ENCODE data around the gene AMDHD2.

The AMDHD2 gene

GRCh38 chr16:2518823-2519710, 1.1 kb upstream of the AMDHD2 start:
- in situ Hi-C loops (cut with HindIII; ENCODE audit: low sequenced_read_pairs), result no loop called here
- no peak for DNase-seq (ENCODE audit: low read depth, low spot score)
- no peak for TF ChIP-seq CTCF (IDR thresholded peaks at IDR 0.05; ENCODE audit: low read depth, low read length)
- no peak overlapping the region for H3K4me3 ChIP-seq (ENCODE audit: low read depth, low read length)

GRCh38 chr16:2519711-2520080, 475 bp upstream of the AMDHD2 start:
- no peak overlapping the region for H3K4me3 ChIP-seq (ENCODE audit: low read depth, low read length)
- in situ Hi-C loops (cut with HindIII; ENCODE audit: low sequenced_read_pairs), result no loop called here
- no peak for DNase-seq (ENCODE audit: low read depth, low spot score)
- TF ChIP-seq CTCF (IDR thresholded peaks at IDR 0.05; ENCODE audit: low read depth, low read length), result no peak

- in situ Hi-C loops (cut with HindIII; ENCODE audit: low sequenced_read_pairs), result no loop called here
- H3K4me3 ChIP-seq (ENCODE audit: low read depth, low read length), result peak overlapping the region; percentile 68
- no peak for TF ChIP-seq CTCF (IDR thresholded peaks at IDR 0.05; ENCODE audit: low read depth, low read length)
- DNase-seq (ENCODE audit: low read depth, low spot score), result no peak
Observed at GRCh38 chr16:2520784-2521531, 787 bp downstream of the AMDHD2 start.

GRCh38 chr16:2523801-2524231, 3.6 kb downstream of the AMDHD2 start:
- in situ Hi-C loops (cut with HindIII; ENCODE audit: low sequenced_read_pairs), result no loop called here
- no peak for DNase-seq (ENCODE audit: low read depth, low spot score)
- TF ChIP-seq CTCF (IDR thresholded peaks at IDR 0.05; ENCODE audit: low read depth, low read length), result no peak
- H3K4me3 ChIP-seq (ENCODE audit: low read depth, low read length), result no peak overlapping the region

GRCh38 chr16:2524339-2524938, 4.3 kb downstream of the AMDHD2 start:
- TF ChIP-seq CTCF (IDR thresholded peaks at IDR 0.05; ENCODE audit: low read depth, low read length), result no peak
- DNase-seq (ENCODE audit: low read depth, low spot score), result no peak
- in situ Hi-C loops (cut with HindIII; ENCODE audit: low sequenced_read_pairs), result no loop called here
- H3K4me3 ChIP-seq (ENCODE audit: low read depth, low read length), result no peak overlapping the region

GRCh38 chr16:2526135-2526534, 6.0 kb downstream of the AMDHD2 start:
- no peak for TF ChIP-seq CTCF (IDR thresholded peaks at IDR 0.05; ENCODE audit: low read depth, low read length)
- in situ Hi-C loops (cut with HindIII; ENCODE audit: low sequenced_read_pairs), result no loop called here
- DNase-seq (ENCODE audit: low read depth, low spot score), result no peak
- H3K4me3 ChIP-seq (ENCODE audit: low read depth, low read length), result no peak overlapping the region
